GM08714 (cell line): ENCODE data around the gene TSKS.

Experiments
- H3K4me3 ChIP-seq: fragments of 200-500 bp; sonication (Bioruptor generic); 2 replicates; pipeline ENCODE4 v1.5.1; 2014; ENCODE audit warnings: mild to moderate bottlenecking, low read length, inconsistent platforms
- ZNF274 ChIP-seq: IDR thresholded peaks from 2 replicates; pipeline ENCODE4 v1.6.1; 2012; ENCODE audit warnings: mild to moderate bottlenecking, low read depth, low read length

Gene TSKS

DNA sequence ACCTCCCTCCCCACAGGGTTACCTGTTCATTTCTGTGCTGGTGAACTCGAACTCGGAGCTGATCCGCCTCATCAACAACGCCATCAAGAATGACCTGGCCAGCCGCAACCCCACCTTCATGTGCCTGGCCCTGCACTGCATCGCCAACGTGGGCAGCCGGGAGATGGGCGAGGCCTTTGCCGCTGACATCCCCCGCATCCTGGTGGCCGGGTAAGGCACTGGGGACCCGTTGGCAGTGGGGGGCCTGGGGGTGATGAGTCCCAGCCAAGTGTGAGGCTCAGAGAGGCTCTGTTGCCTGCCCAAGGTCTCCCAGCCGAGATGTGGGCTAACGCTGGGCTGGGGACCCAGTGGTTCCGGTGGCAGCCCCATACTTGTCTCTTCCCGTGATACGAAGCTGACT is 19.4 kb upstream of the TSKS start:
- no peak for TF ChIP-seq ZNF274
- H3K4me3 ChIP-seq: no peak overlapping the region

DNA sequence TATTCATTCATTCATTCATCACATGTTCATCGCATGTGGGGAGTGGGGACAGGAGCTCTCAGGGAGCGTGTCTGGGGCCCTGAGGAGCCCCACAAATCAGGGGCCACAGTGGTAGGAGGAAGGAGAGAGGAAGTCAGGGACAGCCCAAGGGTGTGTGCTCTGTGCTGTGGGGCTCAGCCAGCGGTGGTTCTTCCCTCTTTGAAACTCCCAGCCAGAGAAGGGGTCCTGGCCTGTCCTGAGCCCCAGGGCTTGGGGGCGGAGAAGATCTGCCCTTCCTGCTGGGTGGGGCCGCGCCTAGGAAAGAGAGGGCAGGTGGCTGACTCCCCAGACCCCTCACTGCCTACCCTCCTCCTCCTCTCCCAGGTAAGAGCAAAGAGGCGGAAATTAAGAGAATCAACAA is 18.3 kb upstream of the TSKS start:
- TF ChIP-seq ZNF274: no peak
- H3K4me3 ChIP-seq: no peak overlapping the region

DNA sequence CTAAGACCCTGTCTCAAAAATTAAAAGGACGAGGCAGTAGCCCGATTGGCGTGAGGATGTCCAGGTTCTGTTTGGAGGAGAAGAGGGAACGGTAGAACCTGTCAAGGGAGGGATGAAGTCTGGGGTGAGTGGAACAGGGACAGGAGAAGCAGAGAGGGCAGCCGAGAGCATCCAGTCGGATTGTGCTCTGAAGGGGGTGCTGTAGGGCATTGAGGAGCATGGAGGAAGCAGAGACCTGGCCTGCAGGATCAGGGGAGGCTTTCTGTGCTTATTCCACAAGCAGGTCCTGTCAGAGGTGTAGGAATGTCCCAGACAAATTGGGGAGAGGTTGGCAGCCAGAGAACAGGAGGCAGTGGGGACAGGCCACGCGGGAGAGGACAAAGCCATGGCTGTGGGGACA is 17.8 kb upstream of the TSKS start:
- no peak for TF ChIP-seq ZNF274
- H3K4me3 ChIP-seq: no peak overlapping the region

DNA sequence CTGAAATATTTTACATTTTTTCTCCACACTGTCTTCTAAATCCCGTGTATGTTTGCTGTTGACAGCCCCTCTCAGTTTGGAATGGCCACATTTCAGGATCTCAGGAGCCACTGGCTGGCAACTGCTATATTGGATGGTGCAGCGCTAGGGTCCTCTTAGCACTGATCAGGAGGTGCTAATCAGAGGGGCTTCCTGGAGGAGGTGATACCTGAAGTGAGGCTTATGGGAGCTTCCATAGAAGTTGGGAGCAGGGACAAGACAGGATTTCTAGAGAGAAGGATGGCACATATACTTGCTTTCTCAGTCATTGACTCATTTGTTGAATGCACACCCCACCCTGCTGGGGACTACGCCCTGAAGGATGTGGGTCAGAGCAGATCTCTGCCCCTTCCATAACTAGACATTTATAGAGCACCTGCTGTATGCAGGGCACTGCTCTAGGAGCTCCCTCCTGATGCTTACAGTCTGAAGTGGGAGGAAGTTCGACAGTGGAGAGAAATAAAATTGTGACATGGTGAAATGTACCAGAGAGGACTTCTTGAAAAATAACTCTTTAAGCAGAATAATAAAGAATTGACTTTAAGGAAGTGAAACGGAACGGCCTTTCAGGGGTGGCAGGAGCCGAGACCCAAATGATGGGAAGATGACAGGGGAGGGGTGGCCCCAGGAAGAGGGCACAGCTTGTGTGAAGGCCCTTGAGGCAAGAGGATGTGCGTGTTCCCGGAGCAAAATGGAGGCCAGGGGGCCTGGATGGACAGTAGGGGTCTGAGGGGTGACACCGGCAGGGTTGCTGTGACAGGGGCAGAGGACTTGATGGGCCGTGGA is 16.8 kb upstream of the TSKS start:
- no peak for TF ChIP-seq ZNF274

DNA sequence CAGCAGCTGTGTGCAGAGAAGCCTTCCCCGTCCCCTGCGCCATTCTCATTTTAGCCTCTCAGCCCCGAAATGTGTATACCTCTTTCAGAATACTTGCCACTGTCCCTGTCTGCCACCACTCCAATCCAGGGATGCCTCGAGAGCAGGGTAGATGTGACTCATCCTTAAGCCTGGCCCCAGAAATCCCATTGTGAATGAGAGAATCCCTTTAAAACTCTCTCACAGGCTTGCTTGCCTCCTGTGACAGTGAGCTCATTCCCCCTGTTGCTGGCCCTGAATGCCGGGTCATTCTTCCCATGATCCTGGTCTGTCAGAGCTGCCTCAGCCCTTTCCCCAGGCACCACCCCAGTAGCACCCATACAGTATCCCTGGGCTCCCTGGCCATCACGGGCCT is 13.3 kb upstream of the TSKS start:
- no peak overlapping the region for H3K4me3 ChIP-seq
- TF ChIP-seq ZNF274: no peak

More for the DNA sequence above, 16.8 kb upstream of the TSKS start:
- no peak overlapping the region for H3K4me3 ChIP-seq

DNA sequence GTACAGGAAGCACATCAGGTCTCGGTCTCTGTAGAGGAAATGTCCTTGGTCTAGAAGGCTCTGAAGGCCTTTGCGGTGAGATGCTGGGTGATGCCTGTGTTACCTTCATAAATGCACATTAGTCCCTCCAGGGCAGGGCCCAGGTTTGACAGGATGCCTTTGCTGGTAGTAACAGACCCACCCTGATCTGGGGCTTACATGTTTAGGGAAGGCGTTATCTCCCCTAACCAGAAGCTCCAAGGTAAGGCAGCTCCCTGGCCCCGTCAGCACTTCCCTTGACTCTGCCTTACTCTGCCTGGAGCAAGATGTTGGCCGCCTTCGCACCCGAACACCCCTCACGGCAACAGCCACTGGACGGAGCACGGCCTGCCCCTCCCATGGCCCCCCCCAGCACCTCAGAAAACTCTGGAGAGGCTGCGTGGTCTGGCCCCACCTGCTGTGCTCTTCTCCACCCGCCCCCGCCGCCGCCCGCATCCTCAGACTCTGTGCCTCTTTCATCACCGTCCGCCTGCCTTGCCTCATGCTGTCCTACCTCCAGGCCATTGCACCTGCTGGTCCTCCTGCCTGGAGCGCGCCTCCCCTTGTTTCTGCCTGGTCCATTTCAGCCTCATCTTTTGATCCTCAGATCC is 12.8 kb upstream of the TSKS start:
- H3K4me3 ChIP-seq: no peak overlapping the region
- TF ChIP-seq ZNF274: no peak

DNA sequence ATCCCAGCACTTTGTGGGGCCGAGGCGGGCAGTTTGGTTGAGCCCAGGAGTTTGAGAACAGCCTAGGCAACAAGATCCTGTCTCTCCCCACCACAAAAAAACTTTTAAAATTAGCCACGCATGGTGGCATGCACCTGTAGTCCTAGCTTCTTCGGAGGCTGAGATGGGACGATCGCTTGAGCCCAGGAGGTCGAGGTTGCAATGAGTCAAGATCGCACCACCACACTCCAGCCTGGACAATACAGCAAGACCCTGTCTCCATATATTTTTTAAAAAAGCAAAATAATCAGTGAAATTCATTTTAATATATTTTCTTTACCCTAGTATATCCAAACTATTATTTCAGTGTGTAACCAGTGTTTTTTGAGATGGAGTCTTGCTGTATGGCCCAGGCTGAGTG is 11.9 kb upstream of the TSKS start:
- H3K4me3 ChIP-seq: no peak overlapping the region
- no peak for TF ChIP-seq ZNF274

DNA sequence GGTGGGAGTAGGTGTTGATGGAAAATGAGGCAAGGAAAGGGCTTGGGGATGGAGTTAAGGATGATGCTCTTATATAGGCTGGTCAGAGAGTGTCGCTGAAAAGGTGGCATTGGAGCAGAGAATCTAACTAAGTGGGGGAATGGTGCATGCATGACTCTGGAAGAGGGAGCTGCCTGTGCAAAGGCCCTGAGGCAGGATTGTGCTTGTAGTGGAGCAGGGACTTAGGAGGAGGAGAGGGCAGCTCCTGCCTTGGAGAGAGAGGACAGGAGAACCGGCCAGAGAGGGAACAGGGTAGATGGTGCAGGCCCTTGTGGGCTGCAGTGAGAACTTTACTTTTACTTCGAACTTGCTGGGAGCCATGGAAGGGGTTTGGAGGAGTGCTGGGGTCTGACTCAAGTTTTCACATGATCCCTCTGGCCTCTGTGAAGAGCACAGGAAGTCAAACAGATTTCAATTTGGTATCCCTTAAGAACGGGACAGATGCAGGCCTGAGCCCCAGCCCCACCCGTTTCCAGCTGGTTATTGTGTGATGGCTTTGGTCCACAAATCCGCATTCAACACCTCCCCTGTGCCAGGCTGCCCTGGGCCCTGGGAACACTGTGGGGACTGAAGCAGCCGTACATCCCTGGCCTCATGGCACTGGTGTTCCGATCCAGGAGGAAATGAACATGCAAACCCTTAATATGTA is 10.7 kb upstream of the TSKS start:
- H3K4me3 ChIP-seq: no peak overlapping the region
- no peak for TF ChIP-seq ZNF274

DNA sequence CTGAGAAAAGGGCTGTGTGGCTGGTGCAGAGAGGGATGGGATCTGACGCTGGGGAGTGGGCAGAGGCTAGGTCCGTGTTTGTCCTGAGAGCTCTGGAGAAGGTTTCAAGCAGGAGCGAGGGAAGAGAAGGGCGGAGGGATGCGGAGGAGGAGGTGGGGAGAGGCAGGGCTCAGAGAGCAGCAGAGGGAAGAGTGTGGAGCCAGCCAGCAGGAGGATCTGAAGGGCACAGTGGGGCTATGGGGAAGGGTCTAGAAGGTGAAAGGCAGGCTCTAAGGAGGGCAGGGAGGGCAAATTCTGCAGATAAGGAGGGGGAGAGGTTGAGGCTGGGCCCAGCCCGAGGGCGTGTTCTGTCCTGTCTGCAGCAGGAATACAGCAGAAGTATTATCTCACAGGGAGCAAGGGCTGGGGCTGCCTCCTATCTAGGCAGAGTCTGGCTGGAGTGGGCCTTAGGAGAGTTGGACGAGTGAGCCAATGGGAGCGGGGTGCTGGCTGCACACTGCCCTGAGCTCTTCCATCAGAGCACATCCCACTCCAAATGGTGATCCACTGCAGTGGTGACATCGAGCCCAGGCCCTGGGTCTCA is 9.8 kb upstream of the TSKS start:
- TF ChIP-seq ZNF274: no peak

DNA sequence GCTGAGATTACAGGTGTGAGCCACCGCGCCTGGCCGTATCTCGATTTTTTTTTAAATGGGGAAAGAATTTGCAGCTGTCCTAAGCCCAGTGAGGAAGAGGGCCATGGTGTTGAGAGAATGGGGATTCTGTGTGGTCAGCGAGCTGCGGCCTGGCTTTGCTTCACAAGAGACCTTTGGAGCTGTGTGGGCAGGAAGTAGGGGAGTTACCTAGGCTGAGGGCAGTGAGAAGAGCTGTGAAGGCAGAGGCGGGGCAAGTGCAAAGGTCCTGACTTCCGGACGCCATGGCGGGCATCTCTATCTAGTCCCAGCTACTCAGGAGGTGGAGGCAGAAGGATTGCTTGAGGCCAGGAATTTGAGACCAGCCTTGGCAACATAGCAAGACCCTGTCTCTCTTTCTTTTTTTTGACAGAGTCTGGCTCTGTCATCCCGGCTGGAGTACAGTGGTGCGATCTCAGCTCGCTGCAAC is 8.6 kb upstream of the TSKS start:
- no peak overlapping the region for H3K4me3 ChIP-seq
- no peak for TF ChIP-seq ZNF274

More for the DNA sequence above, 9.8 kb upstream of the TSKS start:
- H3K4me3 ChIP-seq: no peak overlapping the region

DNA sequence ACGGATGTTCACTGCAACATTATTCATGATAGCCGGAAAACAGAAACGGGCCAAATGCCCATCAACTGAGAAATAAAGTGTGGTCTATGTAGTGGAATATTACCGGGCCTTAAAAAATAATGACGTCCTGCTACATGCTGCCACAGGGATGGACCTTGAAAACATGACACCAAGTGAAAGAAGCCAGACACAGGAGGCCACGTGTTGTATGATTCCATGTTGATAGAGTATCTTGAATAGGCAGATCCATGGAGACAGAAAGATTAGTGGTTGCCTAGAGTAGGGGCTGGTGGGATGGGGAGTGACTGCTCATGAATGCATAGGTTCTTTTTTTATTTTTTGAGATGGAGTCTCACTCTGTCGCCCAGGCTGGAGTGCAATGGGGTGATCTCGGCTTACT is 7.4 kb upstream of the TSKS start:
- no peak for TF ChIP-seq ZNF274
- H3K4me3 ChIP-seq: no peak overlapping the region

DNA sequence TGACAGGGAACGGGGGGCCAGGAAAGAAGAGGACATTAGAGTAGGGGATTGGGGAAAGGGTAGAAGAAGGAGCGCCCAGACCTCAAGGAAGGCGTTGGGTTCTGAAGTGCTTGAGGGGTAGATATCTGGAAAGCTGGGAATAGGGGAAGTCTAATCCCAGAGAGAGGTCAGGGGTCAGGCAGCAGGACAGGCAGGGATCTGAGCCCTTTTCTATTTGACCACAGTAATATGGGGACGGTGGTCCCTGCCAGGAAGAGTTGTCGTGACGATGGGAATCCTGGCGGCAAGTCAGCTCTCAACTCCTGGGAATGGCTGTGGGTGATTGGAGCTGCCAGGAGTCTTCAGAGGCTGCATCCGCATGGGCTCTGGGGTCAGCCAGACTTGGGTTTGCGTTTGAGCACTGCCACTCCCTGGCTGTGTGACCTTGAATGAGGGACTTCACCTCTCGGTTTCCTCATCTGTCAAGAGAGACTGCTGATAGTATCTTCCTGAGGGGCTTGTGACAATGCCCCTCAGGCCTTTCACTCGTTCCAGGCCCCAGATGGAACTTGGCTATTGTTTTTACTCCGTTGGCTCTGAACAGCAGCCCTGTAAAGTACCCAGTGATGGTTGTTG is 5.0 kb upstream of the TSKS start:
- H3K4me3 ChIP-seq: peak overlapping the region; percentile 76
- TF ChIP-seq ZNF274: no peak

DNA sequence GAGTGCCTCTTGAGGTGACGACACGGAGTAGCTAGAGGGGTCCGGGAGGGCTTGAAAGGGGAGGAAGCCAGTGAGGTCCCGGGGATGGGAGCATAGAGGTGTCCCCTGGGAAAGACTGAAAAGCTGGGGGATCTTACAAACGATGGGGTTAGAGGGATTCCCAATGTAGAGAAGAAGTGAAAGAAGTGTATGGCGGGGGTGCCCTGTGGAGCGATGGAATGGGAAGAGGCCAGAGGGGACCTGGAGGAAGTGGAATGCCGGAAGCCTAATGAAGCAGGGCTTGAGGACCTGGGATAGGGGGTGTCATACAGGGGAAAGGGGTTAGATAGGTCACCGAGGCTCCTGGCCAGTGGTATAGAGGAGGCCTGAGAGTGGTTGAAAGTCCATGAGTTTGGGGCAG is 4.3 kb upstream of the TSKS start:
- TF ChIP-seq ZNF274: no peak
- peak overlapping the region; percentile 76 for H3K4me3 ChIP-seq

DNA sequence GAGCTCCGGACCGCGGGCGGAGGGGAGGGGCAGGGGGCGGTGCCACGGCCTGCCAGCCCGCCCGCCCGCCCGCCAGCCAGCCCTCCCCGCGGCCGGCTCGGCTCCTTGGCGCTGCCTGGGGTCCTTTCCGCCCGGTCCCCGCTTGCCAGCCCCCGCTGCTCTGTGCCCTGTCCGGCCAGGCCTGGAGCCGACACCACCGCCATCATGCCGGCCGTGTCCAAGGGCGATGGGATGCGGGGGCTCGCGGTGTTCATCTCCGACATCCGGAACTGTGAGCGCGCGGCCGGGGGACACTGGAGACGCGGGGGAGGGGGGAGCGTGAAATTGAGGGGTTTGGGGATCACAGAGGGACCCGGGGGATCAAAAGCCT is 3.8 kb upstream of the TSKS start, which contains the start of gene AP2A1:
Gene AP2A1, plus strand, starts transcription at position 72 of the 370 bp plus-strand sequence. Its CDS starts 133 bp downstream, at position 205.
- H3K4me3 ChIP-seq: peak within 1 kb of the TSS; percentile 76
- no peak for TF ChIP-seq ZNF274
